ENCODE data around the gene TSGA10IP.

Gene TSGA10IP

GRCh38 chr11:65945430-65945911 lies at the start of gene TSGA10IP:
TSS of gene TSGA10IP (plus strand) at chr11:65945480. CDS start at chr11:65945676, 196 bp downstream.
- no peak for DNase-seq (ENCODE audit: low read depth)

- no peak for DNase-seq (ENCODE audit: low read depth)
Measured at GRCh38 chr11:65895482-65895981, 49.7 kb upstream of the TSGA10IP start.

GRCh38 chr11:65896034-65896999 lies 49.0 kb upstream of the TSGA10IP start:
- DNase-seq (ENCODE audit: low read depth): no peak

- no peak for DNase-seq (ENCODE audit: low read depth)
Measured at GRCh38 chr11:65897020-65897471, 48.2 kb upstream of the TSGA10IP start.

- no peak for DNase-seq (ENCODE audit: low read depth)
Measured at GRCh38 chr11:65898656-65899355, 46.5 kb upstream of the TSGA10IP start.

- peak; percentile 64 for DNase-seq (ENCODE audit: low read depth)
Measured at GRCh38 chr11:65899356-65900124, 45.7 kb upstream of the TSGA10IP start.

GRCh38 chr11:65900125-65900898 lies 45.0 kb upstream of the TSGA10IP start, which contains the start of gene FOSL1:
TSS of gene FOSL1 (minus strand) at chr11:65900388. CDS start at chr11:65900339, 49 bp downstream.
- peak; percentile 92 for DNase-seq (ENCODE audit: low read depth)

GRCh38 chr11:65900899-65901180 lies 44.4 kb upstream of the TSGA10IP start:
- DNase-seq (ENCODE audit: low read depth): no peak

GRCh38 chr11:65903068-65903481 lies 42.2 kb upstream of the TSGA10IP start:
- DNase-seq (ENCODE audit: low read depth): peak; percentile 69

GRCh38 chr11:65903715-65904114 lies 41.6 kb upstream of the TSGA10IP start:
- DNase-seq (ENCODE audit: low read depth): no peak

GRCh38 chr11:65906602-65907001 lies 38.7 kb upstream of the TSGA10IP start:
- DNase-seq (ENCODE audit: low read depth): no peak

- DNase-seq (ENCODE audit: low read depth): no peak
Measured at GRCh38 chr11:65907878-65908277, 37.4 kb upstream of the TSGA10IP start.

GRCh38 chr11:65911682-65912568 lies 33.4 kb upstream of the TSGA10IP start:
- peak; percentile 93 for DNase-seq (ENCODE audit: low read depth)

GRCh38 chr11:65912845-65913244 lies 32.4 kb upstream of the TSGA10IP start:
- DNase-seq (ENCODE audit: low read depth): peak; percentile 79

- DNase-seq (ENCODE audit: low read depth): no peak
Measured at GRCh38 chr11:65915101-65915820, 30.0 kb upstream of the TSGA10IP start.

GRCh38 chr11:65915821-65916251 lies 29.4 kb upstream of the TSGA10IP start:
- peak; percentile 96 for DNase-seq (ENCODE audit: low read depth)

- no peak for DNase-seq (ENCODE audit: low read depth)
Measured at GRCh38 chr11:65916391-65916790, 28.9 kb upstream of the TSGA10IP start.

GRCh38 chr11:65917077-65917433 lies 28.2 kb upstream of the TSGA10IP start:
- no peak for DNase-seq (ENCODE audit: low read depth)

Measured in stromal cell of bone marrow (primary cell).